WTC11 (cell line): ENCODE measurements around the gene CIBAR2. TPM values are rescaled to one million over a fixed set of nuclear protein-coding genes. Genes with fewer than 3 reads are reported as not detected.
"Not testable (repeated sequence)": the region's sequence is repeated elsewhere in the genome, so short reads cannot be mapped to it uniquely, and the experiment has no call there.

ENCODE experiments used
- ATAC-seq: fragments of 200-7000 bp; cut with Tn5 transposase; 2 replicates; pipeline ENCODE4 v1.10.0; 2021; ENCODE audit warnings: mild to moderate bottlenecking, moderate library complexity
- CTCF ChIA-PET: fragments of 300-600 bp; sonication (Branson Sonifier 250); formaldehyde crosslinking; loops from one replicate; lab custom pipeline; 2021; ENCODE audit warnings: antibody characterized with exemption; lab: Charles Lee
- POLR2A ChIA-PET: fragments of 350-600 bp; sonication (Branson Sonifier 250); formaldehyde crosslinking; loops from one replicate; lab custom pipeline; 2021; ENCODE audit warnings: antibody characterized with exemption; lab: Charles Lee
- DNase-seq: peaks from one replicate; pipeline ENCODE4 v3.0.0; 2021; ENCODE audit warnings: low spot score
- H3K27ac Mint-ChIP-seq: 2 replicates; pipeline ENCODE4 v1.8.0; 2021; ENCODE audit warnings: mixed read lengths
- H3K27me3 Mint-ChIP-seq: 2 replicates; pipeline ENCODE4 v1.8.0; 2021; ENCODE audit warnings: low read depth, mild to moderate bottlenecking, moderate library complexity, mixed read lengths
- H3K36me3 Mint-ChIP-seq: 2 replicates; pipeline ENCODE4 v1.8.0; 2021; ENCODE audit warnings: mixed read lengths
- H3K4me1 Mint-ChIP-seq: 2 replicates; pipeline ENCODE4 v1.8.0; 2022; ENCODE audit warnings: mixed read lengths
- H3K4me3 Mint-ChIP-seq: 2 replicates; pipeline ENCODE4 v1.8.0; 2021; ENCODE audit warnings: mild to moderate bottlenecking, moderate library complexity, mixed read lengths
- H3K9me3 Mint-ChIP-seq: 2 replicates; pipeline ENCODE4 v1.8.0; 2021; ENCODE audit warnings: mixed read lengths
- CBFB ChIP-seq: sonication (generic); formaldehyde crosslinking; IDR thresholded peaks from 2 replicates; pipeline ENCODE4 v1.8.1; 2022; ENCODE audit warnings: mild to moderate bottlenecking, low read depth, missing genetic modification reagents
- EMX1 ChIP-seq: fragments of 250-450 bp; sonication (Bioruptor Pico); IDR thresholded peaks from 2 replicates; pipeline ENCODE4 v1.8.0; 2021; ENCODE audit warnings: mild to moderate bottlenecking
- FOXK1 ChIP-seq: sonication (generic); formaldehyde crosslinking; IDR thresholded peaks from 2 replicates; pipeline ENCODE4 v1.8.0; 2022; ENCODE audit warnings: mild to moderate bottlenecking, moderate library complexity, missing genetic modification reagents
- JAZF1 ChIP-seq: fragments of 250-450 bp; sonication (Bioruptor Pico); IDR thresholded peaks from 2 replicates; pipeline ENCODE4 v1.9.0; 2021; ENCODE audit warnings: moderate library complexity, mild to moderate bottlenecking, inconsistent platforms
- KAT7 ChIP-seq: sonication (generic); formaldehyde crosslinking; IDR thresholded peaks from 2 replicates; pipeline ENCODE4 v1.8.1; 2023; ENCODE audit warnings: missing genetic modification reagents, mild to moderate bottlenecking, borderline replicate concordance
- MXD4 ChIP-seq: fragments of 250-450 bp; sonication (Bioruptor Pico); IDR thresholded peaks from 2 replicates; pipeline ENCODE4 v1.8.0; 2021; ENCODE audit warnings: mild to moderate bottlenecking, moderate library complexity, borderline replicate concordance
- PRRX2 ChIP-seq: fragments of 250-450 bp; sonication (Bioruptor Pico); IDR thresholded peaks from 2 replicates; pipeline ENCODE4 v1.8.0; 2021; ENCODE audit warnings: mild to moderate bottlenecking
- TEAD4 ChIP-seq: sonication (generic); formaldehyde crosslinking; IDR thresholded peaks from 2 replicates; pipeline ENCODE4 v1.8.0; 2022; ENCODE audit warnings: mild to moderate bottlenecking, missing genetic modification reagents
- TP53 ChIP-seq: sonication (generic); formaldehyde crosslinking; IDR thresholded peaks from 2 replicates; pipeline ENCODE4 v1.8.1; 2023; ENCODE audit warnings: mild to moderate bottlenecking, missing genetic modification reagents
- ZNF121 ChIP-seq: sonication (generic); formaldehyde crosslinking; IDR thresholded peaks from 2 replicates; pipeline ENCODE4 v1.8.0; 2023; ENCODE audit warnings: missing genetic modification reagents
- ZNF138 ChIP-seq: sonication (generic); formaldehyde crosslinking; conservative IDR thresholded peaks from 2 replicates; pipeline ENCODE4 v1.8.1; 2022; ENCODE audit warnings: mild to moderate bottlenecking, moderate library complexity, missing genetic modification reagents
- ZNF317 ChIP-seq: sonication (generic); formaldehyde crosslinking; IDR thresholded peaks from 2 replicates; pipeline ENCODE4 v1.8.1; 2023; ENCODE audit warnings: low read depth, mild to moderate bottlenecking, moderate library complexity, missing genetic modification reagents, borderline replicate concordance
- total RNA-seq: library from RNA; stranded (reverse); gene quantifications from 3 replicates; pipeline ENCODE4 v1.2.3, GENCODE V29; 2021
- TF ChIP-seq, protein P1 (sequence below): sonication (generic); formaldehyde crosslinking; IDR thresholded peaks from 2 replicates; pipeline ENCODE4 v1.8.1; 2022; ENCODE audit warnings: low read depth, mild to moderate bottlenecking, moderate library complexity, missing genetic modification reagents, borderline replicate concordance
- TF ChIP-seq, protein P2 (sequence below): sonication (generic); formaldehyde crosslinking; IDR thresholded peaks from 2 replicates; pipeline ENCODE4 v1.8.1; 2022; ENCODE audit warnings: mild to moderate bottlenecking, moderate library complexity, missing genetic modification reagents
- TF ChIP-seq, protein P3 (sequence below): sonication (generic); formaldehyde crosslinking; IDR thresholded peaks from 2 replicates; pipeline ENCODE4 v1.8.0; 2023; ENCODE audit warnings: mild to moderate bottlenecking, missing genetic modification reagents
- TF ChIP-seq, protein P4 (sequence below): fragments of 250-450 bp; sonication (Bioruptor Pico); IDR thresholded peaks from 2 replicates; pipeline ENCODE4 v1.9.0; 2021; ENCODE audit warnings: moderate library complexity, mild to moderate bottlenecking, inconsistent platforms, borderline replicate concordance
- TF ChIP-seq, protein P5 (sequence below): sonication (generic); formaldehyde crosslinking; IDR thresholded peaks from 2 replicates; pipeline ENCODE4 v1.8.0; 2022; ENCODE audit warnings: mild to moderate bottlenecking, missing genetic modification reagents
- TF ChIP-seq, protein P6 (sequence below): fragments of 250-450 bp; sonication (Bioruptor Pico); IDR thresholded peaks from 2 replicates; pipeline ENCODE4 v1.8.0; 2021; ENCODE audit warnings: mild to moderate bottlenecking

Gene CIBAR2
- total RNA-seq, 1 experiment from 2014 or later = not detected

DNA sequence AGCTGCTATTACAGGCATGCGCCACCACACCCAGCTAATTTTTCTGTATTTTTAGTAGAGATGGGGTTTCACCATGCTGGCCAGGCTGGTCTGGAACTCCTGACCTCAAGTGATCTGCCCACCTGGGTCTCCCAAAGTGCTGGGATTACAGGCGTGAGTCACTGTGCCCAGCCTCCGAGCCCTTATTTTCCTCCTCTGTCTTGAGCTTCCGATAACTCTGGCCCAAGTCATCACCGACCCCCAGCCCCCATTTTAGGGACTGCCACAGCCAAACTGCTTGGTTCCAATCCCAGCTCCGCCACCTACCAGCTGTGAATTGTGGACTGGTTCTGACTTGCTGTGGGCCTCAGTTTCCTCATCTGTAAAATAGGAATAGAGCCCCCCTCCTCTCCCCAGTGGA lies 11.2 kb upstream of the CIBAR2 start:
- ChIA-PET POLR2A (interaction anchor here (0.7 kb wide), 1 partner anchor 373 kb away, joined by 5 read pairs; no protein-coding TSS in a partner anchor), CTCF (interaction anchor here (2.0 to 7.2 kb wide), 2 partner anchors 9 to 64 kb away, joined by 5 to 81 read pairs; no protein-coding TSS in a partner anchor)
- not testable (repeated sequence) for H3K9me3 Mint-ChIP-seq, H3K27ac Mint-ChIP-seq, H3K27me3 Mint-ChIP-seq, H3K4me3 Mint-ChIP-seq, ATAC-seq, H3K36me3 Mint-ChIP-seq, DNase-seq
- peaks cover 22% of the 10 kb centered on the region for H3K4me1 Mint-ChIP-seq

DNA sequence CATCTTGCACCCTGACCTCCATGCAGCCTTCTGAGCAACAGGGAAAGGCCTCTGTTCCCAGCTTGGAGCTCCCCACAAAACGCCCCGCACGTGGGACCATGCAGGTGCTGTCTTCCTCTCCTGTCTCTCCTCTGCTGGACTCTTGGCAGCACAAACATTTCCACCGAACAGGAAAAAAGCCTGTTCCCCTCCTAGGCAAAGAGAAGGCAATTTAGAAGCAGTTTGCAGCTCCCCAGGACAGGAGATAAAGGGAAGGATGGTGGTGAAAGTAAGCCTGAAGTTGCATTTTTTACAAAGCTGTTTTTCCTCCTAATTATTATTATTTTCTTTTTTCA lies 7.7 kb upstream of the CIBAR2 start:
- Mint-ChIP-seq H3K36me3 (no peaks in the 10 kb centered on the region), H3K4me1 (peaks cover 6% of the 10 kb centered on the region), H3K27ac (no peak overlapping the region), H3K9me3 (peaks cover 5% of the 10 kb centered on the region; the same call in 1 of the 2 replicates), H3K4me3 (no peak overlapping the region), H3K27me3 (no peaks in the 10 kb centered on the region; the same call in 1 of the 2 replicates)
- no peak for DNase-seq
- ChIA-PET POLR2A (no interaction called here), CTCF (interaction anchor here (2.0 kb wide), 1 partner anchor 33 kb away, joined by 5 read pairs; no protein-coding TSS in a partner anchor)
- TF ChIP-seq, protein P1, sequence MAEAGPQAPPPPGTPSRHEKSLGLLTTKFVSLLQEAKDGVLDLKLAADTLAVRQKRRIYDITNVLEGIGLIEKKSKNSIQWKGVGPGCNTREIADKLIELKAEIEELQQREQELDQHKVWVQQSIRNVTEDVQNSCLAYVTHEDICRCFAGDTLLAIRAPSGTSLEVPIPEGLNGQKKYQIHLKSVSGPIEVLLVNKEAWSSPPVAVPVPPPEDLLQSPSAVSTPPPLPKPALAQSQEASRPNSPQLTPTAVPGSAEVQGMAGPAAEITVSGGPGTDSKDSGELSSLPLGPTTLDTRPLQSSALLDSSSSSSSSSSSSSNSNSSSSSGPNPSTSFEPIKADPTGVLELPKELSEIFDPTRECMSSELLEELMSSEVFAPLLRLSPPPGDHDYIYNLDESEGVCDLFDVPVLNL (CRISPR knock-in tag) = no peak
- TF ChIP-seq, protein P2, sequence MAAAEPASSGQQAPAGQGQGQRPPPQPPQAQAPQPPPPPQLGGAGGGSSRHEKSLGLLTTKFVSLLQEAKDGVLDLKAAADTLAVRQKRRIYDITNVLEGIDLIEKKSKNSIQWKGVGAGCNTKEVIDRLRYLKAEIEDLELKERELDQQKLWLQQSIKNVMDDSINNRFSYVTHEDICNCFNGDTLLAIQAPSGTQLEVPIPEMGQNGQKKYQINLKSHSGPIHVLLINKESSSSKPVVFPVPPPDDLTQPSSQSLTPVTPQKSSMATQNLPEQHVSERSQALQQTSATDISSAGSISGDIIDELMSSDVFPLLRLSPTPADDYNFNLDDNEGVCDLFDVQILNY (CRISPR knock-in tag) = no peak
- no peak for TF ChIP-seq PRRX2 (CRISPR knock-in tag)
- TF ChIP-seq, protein P3, sequence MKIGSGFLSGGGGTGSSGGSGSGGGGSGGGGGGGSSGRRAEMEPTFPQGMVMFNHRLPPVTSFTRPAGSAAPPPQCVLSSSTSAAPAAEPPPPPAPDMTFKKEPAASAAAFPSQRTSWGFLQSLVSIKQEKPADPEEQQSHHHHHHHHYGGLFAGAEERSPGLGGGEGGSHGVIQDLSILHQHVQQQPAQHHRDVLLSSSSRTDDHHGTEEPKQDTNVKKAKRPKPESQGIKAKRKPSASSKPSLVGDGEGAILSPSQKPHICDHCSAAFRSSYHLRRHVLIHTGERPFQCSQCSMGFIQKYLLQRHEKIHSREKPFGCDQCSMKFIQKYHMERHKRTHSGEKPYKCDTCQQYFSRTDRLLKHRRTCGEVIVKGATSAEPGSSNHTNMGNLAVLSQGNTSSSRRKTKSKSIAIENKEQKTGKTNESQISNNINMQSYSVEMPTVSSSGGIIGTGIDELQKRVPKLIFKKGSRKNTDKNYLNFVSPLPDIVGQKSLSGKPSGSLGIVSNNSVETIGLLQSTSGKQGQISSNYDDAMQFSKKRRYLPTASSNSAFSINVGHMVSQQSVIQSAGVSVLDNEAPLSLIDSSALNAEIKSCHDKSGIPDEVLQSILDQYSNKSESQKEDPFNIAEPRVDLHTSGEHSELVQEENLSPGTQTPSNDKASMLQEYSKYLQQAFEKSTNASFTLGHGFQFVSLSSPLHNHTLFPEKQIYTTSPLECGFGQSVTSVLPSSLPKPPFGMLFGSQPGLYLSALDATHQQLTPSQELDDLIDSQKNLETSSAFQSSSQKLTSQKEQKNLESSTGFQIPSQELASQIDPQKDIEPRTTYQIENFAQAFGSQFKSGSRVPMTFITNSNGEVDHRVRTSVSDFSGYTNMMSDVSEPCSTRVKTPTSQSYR (CRISPR knock-in tag) = no peak
- no peak for TF ChIP-seq ZNF138 (CRISPR knock-in tag)
- TF ChIP-seq MXD4 (CRISPR knock-in tag) = no peak
- TF ChIP-seq, protein P4, sequence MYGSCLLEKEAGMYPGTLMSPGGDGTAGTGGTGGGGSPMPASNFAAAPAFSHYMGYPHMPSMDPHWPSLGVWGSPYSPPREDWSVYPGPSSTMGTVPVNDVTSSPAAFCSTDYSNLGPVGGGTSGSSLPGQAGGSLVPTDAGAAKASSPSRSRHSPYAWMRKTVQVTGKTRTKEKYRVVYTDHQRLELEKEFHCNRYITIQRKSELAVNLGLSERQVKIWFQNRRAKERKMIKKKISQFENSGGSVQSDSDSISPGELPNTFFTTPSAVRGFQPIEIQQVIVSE (CRISPR knock-in tag) = no peak
- no peak for TF ChIP-seq ZNF121 (CRISPR knock-in tag)
- no peak for TF ChIP-seq ZNF317 (CRISPR knock-in tag)
- TF ChIP-seq, protein P5, sequence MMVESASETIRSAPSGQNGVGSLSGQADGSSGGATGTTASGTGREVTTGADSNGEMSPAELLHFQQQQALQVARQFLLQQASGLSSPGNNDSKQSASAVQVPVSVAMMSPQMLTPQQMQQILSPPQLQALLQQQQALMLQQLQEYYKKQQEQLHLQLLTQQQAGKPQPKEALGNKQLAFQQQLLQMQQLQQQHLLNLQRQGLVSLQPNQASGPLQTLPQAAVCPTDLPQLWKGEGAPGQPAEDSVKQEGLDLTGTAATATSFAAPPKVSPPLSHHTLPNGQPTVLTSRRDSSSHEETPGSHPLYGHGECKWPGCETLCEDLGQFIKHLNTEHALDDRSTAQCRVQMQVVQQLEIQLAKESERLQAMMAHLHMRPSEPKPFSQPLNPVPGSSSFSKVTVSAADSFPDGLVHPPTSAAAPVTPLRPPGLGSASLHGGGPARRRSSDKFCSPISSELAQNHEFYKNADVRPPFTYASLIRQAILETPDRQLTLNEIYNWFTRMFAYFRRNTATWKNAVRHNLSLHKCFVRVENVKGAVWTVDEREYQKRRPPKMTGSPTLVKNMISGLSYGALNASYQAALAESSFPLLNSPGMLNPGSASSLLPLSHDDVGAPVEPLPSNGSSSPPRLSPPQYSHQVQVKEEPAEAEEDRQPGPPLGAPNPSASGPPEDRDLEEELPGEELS = no peak
- TF ChIP-seq TEAD4 (CRISPR knock-in tag) = no peak
- no peak for TF ChIP-seq CBFB (CRISPR knock-in tag)
- no peak for TF ChIP-seq EMX1
- no peak for TF ChIP-seq JAZF1 (CRISPR knock-in tag)
- no peak for TF ChIP-seq KAT7
- TF ChIP-seq, protein P6, sequence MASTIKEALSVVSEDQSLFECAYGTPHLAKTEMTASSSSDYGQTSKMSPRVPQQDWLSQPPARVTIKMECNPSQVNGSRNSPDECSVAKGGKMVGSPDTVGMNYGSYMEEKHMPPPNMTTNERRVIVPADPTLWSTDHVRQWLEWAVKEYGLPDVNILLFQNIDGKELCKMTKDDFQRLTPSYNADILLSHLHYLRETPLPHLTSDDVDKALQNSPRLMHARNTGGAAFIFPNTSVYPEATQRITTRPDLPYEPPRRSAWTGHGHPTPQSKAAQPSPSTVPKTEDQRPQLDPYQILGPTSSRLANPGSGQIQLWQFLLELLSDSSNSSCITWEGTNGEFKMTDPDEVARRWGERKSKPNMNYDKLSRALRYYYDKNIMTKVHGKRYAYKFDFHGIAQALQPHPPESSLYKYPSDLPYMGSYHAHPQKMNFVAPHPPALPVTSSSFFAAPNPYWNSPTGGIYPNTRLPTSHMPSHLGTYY (CRISPR knock-in tag) = no peak
- TF ChIP-seq TP53 (CRISPR knock-in tag) = no peak
- no peak for TF ChIP-seq FOXK1 (CRISPR knock-in tag)
- ATAC-seq = no peak
